ENCODE results near the gene CAMK4.

GRCh38 chr5:111200828-111201227, 23.4 kb upstream of the CAMK4 start:
- no peak for TF ChIP-seq BHLHE40 (IDR thresholded peaks at IDR 0.05; ENCODE audit: borderline replicate concordance)
- TF ChIP-seq FOXK2 (IDR thresholded peaks at IDR 0.05) = no peak
- no peak for TF ChIP-seq FOXM1 (IDR thresholded peaks at IDR 0.05; ENCODE audit: borderline replicate concordance)
- TF ChIP-seq SUZ12 (IDR thresholded peaks at IDR 0.05) = no peak
- no peak for TF ChIP-seq ARNT (IDR thresholded peaks at IDR 0.05)
- TF ChIP-seq NFRKB (IDR thresholded peaks at IDR 0.05) = no peak
- no peak for TF ChIP-seq ELF4 (IDR thresholded peaks at IDR 0.05)
- TF ChIP-seq PKNOX1 (IDR thresholded peaks at IDR 0.05) = no peak
- no peak for TF ChIP-seq TARDBP (IDR thresholded peaks at IDR 0.05)
- TF ChIP-seq LEF1 (IDR thresholded peaks at IDR 0.05; ENCODE audit: borderline replicate concordance) = no peak
- TF ChIP-seq SP1 (IDR thresholded peaks at IDR 0.05) = no peak
- no peak for TF ChIP-seq ZNF384 (IDR thresholded peaks at IDR 0.05)

Measured in HEK293T (cell line).